CD14-positive monocyte (primary cell): Measurements from ENCODE around the gene ZNF827. TPM values are rescaled to one million over a fixed set of nuclear protein-coding genes. Genes with fewer than 3 reads are reported as not detected.

Experiments
- DNase-seq, 3 donors: peaks; one replicate each; pipeline ENCODE4 v3.0.0-alpha.2; 2011 to 2022
- H2AFZ ChIP-seq: 2 replicates; pipeline ENCODE4 v1.6.0; 2012; ENCODE audit warnings: mild to moderate bottlenecking, low read depth, low read length, inconsistent platforms; ENCODE audit not compliant: insufficient read depth, poor library complexity, severe bottlenecking
- H3K27ac ChIP-seq, 2 donors: 1 replicate in 1 of 2; 2 replicates in 1 of 2; pipeline ENCODE4 v1.5.1; 2012 to 2013; ENCODE audit warnings: low read length in 2 of 2, control low read depth in 1 of 2, inconsistent platforms in 1 of 2, low read depth in 1 of 2, mild to moderate bottlenecking in 1 of 2
- H3K27me3 ChIP-seq, 2 donors: one replicate each; pipeline versions ENCODE4 v1.6.0 to v1.6.1; 2011 to 2013; ENCODE audit warnings: low read length in 2 of 2; ENCODE audit not compliant: control insufficient read depth in 2 of 2, insufficient read depth in 2 of 2
- H3K36me3 ChIP-seq, 2 donors: replicated peaks in 1 of 2; 1 replicate in 1 of 2; 2 replicates in 1 of 2; pipeline versions ENCODE4 v1.5.1 to v1.6.1; 2012 to 2013; ENCODE audit warnings: low read length in 2 of 2, control low read depth in 1 of 2, inconsistent platforms in 1 of 2, mild to moderate bottlenecking in 1 of 2; ENCODE audit not compliant: insufficient read depth in 2 of 2, control insufficient read depth in 1 of 2
- H3K4me1 ChIP-seq, 2 donors: 1 replicate in 1 of 2; 2 replicates in 1 of 2; pipeline versions ENCODE4 v1.5.1 to v1.6.1; 2012 to 2013; ENCODE audit warnings: low read length in 2 of 2, control low read depth in 1 of 2, inconsistent platforms in 1 of 2, mild to moderate bottlenecking in 1 of 2, moderate library complexity in 1 of 2; ENCODE audit not compliant: insufficient read depth in 2 of 2, control insufficient read depth in 1 of 2
- H3K4me2 ChIP-seq: replicated peaks from 2 replicates; pipeline ENCODE3; 2012; ENCODE audit warnings: low read length, moderate library complexity, mild to moderate bottlenecking; ENCODE audit not compliant: poor library complexity, severe bottlenecking; ENCODE audit errors: extremely low read depth
- H3K4me3 ChIP-seq, 3 experiments: fragments of 200-600 bp in 1 of 3; sonication (generic) in 1 of 3; replicated peaks in 1 of 3; 1 replicate in 2 of 3; 2 replicates in 1 of 3; pipeline ENCODE4 v1.5.1; 2011 to 2013; ENCODE audit warnings: low read length in 3 of 3, mild to moderate bottlenecking in 3 of 3, control low read depth in 2 of 3, low read depth in 2 of 3, inconsistent platforms in 1 of 3, moderate library complexity in 1 of 3
- H3K79me2 ChIP-seq: 2 replicates; pipeline ENCODE4 v1.6.0; 2012; ENCODE audit warnings: mild to moderate bottlenecking, control low read depth, inconsistent platforms, low read length, moderate library complexity; ENCODE audit not compliant: insufficient read depth
- H3K9ac ChIP-seq: 2 replicates; pipeline ENCODE4 v1.6.0; 2017; ENCODE audit warnings: low read length, mild to moderate bottlenecking; ENCODE audit not compliant: insufficient read depth, poor library complexity, severe bottlenecking
- H3K9me3 ChIP-seq, 2 donors: replicated peaks in 1 of 2; 1 replicate in 1 of 2; 2 replicates in 1 of 2; pipeline versions ENCODE4 v1.5.1 to v1.6.1; 2012 to 2013; ENCODE audit warnings: low read length in 2 of 2, control low read depth in 1 of 2; ENCODE audit not compliant: control insufficient read depth in 1 of 2, insufficient read depth in 1 of 2
- H4K20me1 ChIP-seq: 2 replicates; pipeline ENCODE4 v1.6.0; 2012; ENCODE audit warnings: mild to moderate bottlenecking, low read length, control low read depth, moderate library complexity; ENCODE audit not compliant: insufficient read depth
- H3K27ac Mint-ChIP-seq, 7 donors: one replicate each; pipeline ENCODE4 v1.8.0; 2020; ENCODE audit warnings: mild to moderate bottlenecking in 7 of 7, mixed read lengths in 7 of 7, moderate library complexity in 6 of 7, inconsistent platforms in 2 of 7
- H3K27me3 Mint-ChIP-seq, 3 donors: one replicate each; pipeline ENCODE4 v1.8.0; 2021 to 2022; ENCODE audit warnings: low read depth in 3 of 3, mild to moderate bottlenecking in 3 of 3, mixed read lengths in 3 of 3, moderate library complexity in 3 of 3, inconsistent platforms in 1 of 3
- H3K36me3 Mint-ChIP-seq, 2 donors: one replicate each; pipeline ENCODE4 v1.8.0; 2020; ENCODE audit warnings: mixed read lengths in 2 of 2, inconsistent platforms in 1 of 2, mild to moderate bottlenecking in 1 of 2
- H3K4me1 Mint-ChIP-seq: one replicate; pipeline ENCODE4 v1.8.0; 2020; ENCODE audit warnings: mild to moderate bottlenecking, mixed read lengths
- H3K4me3 Mint-ChIP-seq, 2 donors: one replicate each; pipeline ENCODE4 v1.8.0; 2020; ENCODE audit warnings: mild to moderate bottlenecking in 2 of 2, mixed read lengths in 2 of 2, moderate library complexity in 1 of 2
- H3K9me3 Mint-ChIP-seq, 7 donors: one replicate each; pipeline ENCODE4 v1.8.0; 2020 to 2022; ENCODE audit warnings: mixed read lengths in 7 of 7, mild to moderate bottlenecking in 6 of 7, moderate library complexity in 6 of 7, inconsistent platforms in 2 of 7
- CTCF ChIP-seq: fragments of 200-600 bp; IDR thresholded peaks from one replicate; pipeline ENCODE4 v1.8.0; 2022; ENCODE audit warnings: antibody characterized with exemption, mild to moderate bottlenecking
- WGBS: methylation state at CpG from one replicate; pipeline ENCODE4 v1.1.5; 2013; ENCODE audit warnings: missing lambda C conversion rate; ENCODE audit not compliant: insufficient coverage; 5-methylcytosine and 5-hydroxymethylcytosine counted together
- intact Hi-C, 2 donors: fragments of 100-400 bp; cut with micrococcal nuclease; formaldehyde crosslinking; loops; one replicate each; pipeline versions ENCODE4 v1.15.0 to v1.15.1; 2023
- polyA plus RNA-seq, 3 donors: library from polyadenylated mRNA; depleted of rRNA in 1 of 3; unstranded in 2 of 3; stranded (reverse) in 1 of 3; fragments of 300-500 nt in 2 of 3; fragments of >200 nt in 1 of 3; fragmentation: Illumina TruSeq in 2 of 3; gene quantifications; 1 replicate in 2 of 3; 2 replicates in 1 of 3; pipeline ENCODE4 v1.2.3, GENCODE V29; 2012 to 2021

The ZNF827 gene
- polyA plus RNA-seq, 3 donors: 0.04 TPM; not detected in 2

- Histone ChIP-seq H2AFZ (peak overlapping the region; percentile 87), H3K4me1 (peaks cover 23 to 24% of the 10 kb centered on the region in 2 donors), H3K9ac (no peak overlapping the region), H3K27ac (no peak overlapping the region), H4K20me1 (no peaks in the 10 kb centered on the region), H3K27me3 (peaks cover 13 to 31% of the 10 kb centered on the region in 2 donors), H3K36me3 (no peaks in the 10 kb centered on the region), H3K9me3 (no peaks in the 10 kb centered on the region), H3K4me3 (peak overlapping the region; percentile 51 to 87 (median 77)), H3K4me2 (peak overlapping the region; percentile 97), H3K79me2 (no peaks in the 10 kb centered on the region)
- peak overlapping the region; percentile 95 to 97 for H3K4me3 Mint-ChIP-seq
- peaks cover 34 to 55% (median 38%) of the 10 kb centered on the region in 3 donors for H3K27me3 Mint-ChIP-seq
- TF ChIP-seq CTCF: no peak
- H3K27ac Mint-ChIP-seq: peak overlapping the region in 4 of 7 donors; percentile 42 to 73 (median 62)
- intact Hi-C loops: no loop called here
- H3K36me3 Mint-ChIP-seq: peaks cover 0 to 5% of the 10 kb centered on the region in 2 donors
- DNase-seq: no peak
- H3K4me1 Mint-ChIP-seq: peaks cover 33% of the 10 kb centered on the region
- peaks cover 0 to 4% (median 2%) of the 10 kb centered on the region in 7 donors for H3K9me3 Mint-ChIP-seq
- WGBS: 7% methylated on average over 4 of the region's 18 CpGs
These were observed 3.1 kb downstream of the ZNF827 start for GRCh38 chr4:145935253-145936141.

GRCh38 chr4:145934434-145935047 is 4.1 kb downstream of the ZNF827 start:
- Mint-ChIP-seq H3K4me3 (no peak overlapping the region), H3K9me3 (peaks cover 0 to 4% (median 2%) of the 10 kb centered on the region in 7 donors), H3K36me3 (peaks cover 0 to 5% of the 10 kb centered on the region in 2 donors), H3K27ac (peak overlapping the region in 2 of 7 donors; percentile 2 to 4), H3K4me1 (peaks cover 33% of the 10 kb centered on the region), H3K27me3 (peaks cover 31 to 47% (median 35%) of the 10 kb centered on the region in 3 donors)
- intact Hi-C loops: no loop called here
- H3K79me2 ChIP-seq: no peaks in the 10 kb centered on the region
- H3K9ac ChIP-seq: no peak overlapping the region
- peaks cover 23 to 24% of the 10 kb centered on the region in 2 donors for H3K4me1 ChIP-seq
- H3K4me3 ChIP-seq: no peak overlapping the region
- no peak overlapping the region for H3K4me2 ChIP-seq
- no peaks in the 10 kb centered on the region for H3K9me3 ChIP-seq
- no peaks in the 10 kb centered on the region for H4K20me1 ChIP-seq
- H3K27me3 ChIP-seq: peaks cover 13 to 28% of the 10 kb centered on the region in 2 donors
- no peaks in the 10 kb centered on the region for H3K36me3 ChIP-seq
- no peak overlapping the region for H2AFZ ChIP-seq
- TF ChIP-seq CTCF: no peak
- no peak overlapping the region for H3K27ac ChIP-seq
- peak in 1 of 3 donors; percentile 18 for DNase-seq
- WGBS: 88% methylated on average over 2 of the region's 3 CpGs
